T-helper 1 cell treated with Interleukin-12 subunit alpha and Interleukin-12 subunit beta and Interleukin-4 antibody, amounts not matched to agents 30 ng/mL and 1 ng/mL, for 36 hours (primary cell): ENCODE data around the gene MGMT. TPM values are rescaled to one million over a fixed set of nuclear protein-coding genes. Genes with fewer than 3 reads are reported as not detected.

Experiments used
- intact Hi-C: fragments of 100-400 bp; cut with micrococcal nuclease; formaldehyde crosslinking; loops from one replicate; pipeline ENCODE4 v1.15.1; 2024
- total RNA-seq: library from RNA; stranded (reverse); gene quantifications from 2 replicates; pipeline ENCODE4 v1.2.3, GENCODE V29; 2022

MGMT gene
- total RNA-seq, 1 donor from 2014 or later = 14.9 TPM

DNA sequence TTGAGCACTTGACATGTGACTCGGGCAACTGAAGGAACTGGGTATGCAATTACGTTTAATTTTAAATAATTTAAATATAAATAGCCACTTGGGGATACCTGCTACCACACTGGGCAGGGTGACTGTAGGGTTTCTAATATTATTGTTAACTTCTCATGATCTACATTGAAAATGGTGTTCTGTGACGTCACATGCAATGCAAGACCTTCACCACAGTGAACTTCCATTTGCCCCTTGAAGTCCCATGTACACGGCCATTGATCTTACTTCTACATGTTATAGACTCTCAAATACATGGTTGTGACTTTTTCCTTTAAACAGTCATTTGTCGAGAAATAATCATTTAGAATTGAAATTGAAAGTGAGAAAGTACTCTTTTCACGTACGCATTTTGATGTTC, 154.0 kb downstream of the MGMT start:
- intact Hi-C loops = no loop called here

GRCh38 chr10:129621693-129622092, 154.7 kb downstream of the MGMT start:
- intact Hi-C loops = no loop called here

- intact Hi-C loops = no loop called here
Observed at GRCh38 chr10:129622291-129622690, 155.2 kb downstream of the MGMT start.

GRCh38 chr10:129622736-129623135, 155.7 kb downstream of the MGMT start:
- intact Hi-C loops = no loop called here

GRCh38 chr10:129624526-129624925, 157.5 kb downstream of the MGMT start:
- intact Hi-C loops = no loop called here

- intact Hi-C loops = no loop called here
Observed at GRCh38 chr10:129626309-129626708, 159.3 kb downstream of the MGMT start.

DNA sequence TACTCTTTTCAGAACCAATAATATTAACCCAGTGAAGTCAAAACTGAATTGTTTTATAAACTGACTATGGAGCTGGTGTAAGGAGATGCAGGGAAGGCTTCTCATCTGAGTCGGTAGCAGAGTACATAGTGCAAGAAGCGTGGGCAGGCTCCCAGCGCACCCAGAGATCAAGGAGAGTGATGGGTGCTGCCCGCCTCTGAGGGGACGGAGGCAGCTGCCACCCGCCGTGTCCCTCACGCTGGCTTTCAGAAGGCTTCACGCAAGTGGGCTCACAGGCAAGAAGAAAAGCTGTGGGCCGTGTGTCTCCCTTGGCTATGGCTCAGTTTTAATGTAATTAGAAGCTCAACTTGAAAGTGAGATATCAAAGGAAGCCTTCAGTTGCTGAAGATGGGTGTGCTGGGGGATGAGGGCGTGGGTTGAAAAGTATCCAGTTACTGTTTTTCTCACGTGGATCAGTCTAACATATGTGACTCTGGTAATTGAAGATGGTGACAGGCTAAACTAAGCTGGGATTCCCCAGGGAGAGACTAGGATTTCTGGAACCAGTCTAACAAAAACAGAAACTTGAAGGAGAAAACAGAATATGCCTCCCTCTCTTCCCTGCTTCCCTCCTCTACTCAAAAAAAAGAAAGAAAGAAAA, 159.9 kb downstream of the MGMT start:
- intact Hi-C loops = no loop called here

DNA sequence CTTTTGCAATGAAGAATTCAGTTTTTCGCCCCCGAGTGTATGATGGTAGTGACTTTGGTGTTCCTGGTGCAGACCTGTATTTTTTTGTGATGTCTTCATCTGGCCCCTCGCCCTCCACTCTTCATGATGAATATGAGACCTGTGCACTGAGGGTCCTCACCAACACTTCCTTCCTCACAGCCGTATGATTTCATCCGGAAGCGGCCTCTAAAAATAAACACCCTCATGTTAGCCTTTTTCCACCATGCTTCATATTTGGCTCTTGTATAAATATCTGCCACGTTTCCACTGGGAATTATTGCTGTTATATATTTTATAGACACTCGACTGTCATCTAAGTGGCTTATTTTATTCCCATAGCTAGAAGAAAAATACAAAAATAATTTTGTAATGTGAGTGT, 160.4 kb downstream of the MGMT start:
- intact Hi-C loops = no loop called here

DNA sequence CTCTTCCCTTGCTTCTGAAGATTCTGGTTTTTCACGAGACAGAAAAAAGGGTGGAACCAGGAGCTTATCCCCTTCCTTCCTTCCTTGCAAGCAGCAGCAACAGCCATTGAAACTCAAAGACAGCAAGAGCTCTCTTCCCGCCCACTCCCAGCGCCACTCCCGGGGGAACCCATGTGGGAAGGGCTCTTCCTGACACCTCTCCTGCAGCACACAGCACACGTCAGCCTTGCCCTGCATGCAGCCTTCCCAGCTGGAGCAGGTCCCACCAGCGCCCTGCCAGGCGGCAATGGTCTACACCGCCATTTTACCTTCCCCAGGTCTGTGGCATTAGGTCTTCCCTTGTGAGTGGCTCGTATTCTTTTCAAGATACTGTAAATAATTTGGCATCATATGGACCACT, 161.8 kb downstream of the MGMT start:
- intact Hi-C loops = no loop called here

DNA sequence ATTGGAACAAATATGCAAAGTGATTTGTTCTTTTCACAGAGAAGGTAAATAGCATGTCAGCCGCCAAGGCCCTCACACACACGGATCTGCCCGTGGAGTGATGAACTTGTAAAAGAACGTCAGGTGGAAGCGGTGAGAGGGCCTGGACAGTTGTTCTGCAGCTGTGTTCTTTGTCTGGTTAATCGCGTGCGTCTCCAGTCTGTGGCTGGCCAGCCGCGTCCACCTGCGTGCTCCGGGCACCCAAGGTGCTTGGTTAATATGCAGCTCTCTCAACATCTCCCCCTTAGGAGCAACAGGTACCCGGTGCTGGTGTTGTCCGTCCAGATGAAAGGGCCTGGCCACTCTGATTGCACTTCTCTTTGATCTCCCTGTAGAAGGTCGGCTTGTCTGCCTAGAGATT, 162.9 kb downstream of the MGMT start:
- intact Hi-C loops = no loop called here

DNA sequence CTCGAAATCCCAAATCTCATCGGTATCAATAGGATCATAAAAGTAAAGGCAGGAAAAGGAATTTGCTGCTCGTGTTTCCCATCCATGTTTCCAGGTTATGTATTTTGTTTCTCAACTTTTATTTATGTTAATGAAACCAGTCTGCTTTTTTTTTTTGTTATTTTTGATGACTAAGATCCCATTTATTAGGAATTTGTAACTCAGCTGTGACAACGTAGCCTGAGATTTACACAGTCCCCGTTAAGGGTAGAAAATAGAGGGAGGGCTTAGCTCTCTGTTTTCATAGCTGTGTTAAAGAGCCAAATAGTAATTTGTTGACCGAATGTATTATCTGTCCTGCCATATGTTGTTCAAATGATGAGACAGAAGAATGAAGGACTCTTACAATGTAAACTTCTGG, 164.0 kb downstream of the MGMT start:
- intact Hi-C loops = no loop called here

GRCh38 chr10:129631870-129632623, 165.0 kb downstream of the MGMT start:
- intact Hi-C loops = no loop called here

GRCh38 chr10:129637010-129637409, 170.0 kb downstream of the MGMT start:
- intact Hi-C loops = no loop called here

DNA sequence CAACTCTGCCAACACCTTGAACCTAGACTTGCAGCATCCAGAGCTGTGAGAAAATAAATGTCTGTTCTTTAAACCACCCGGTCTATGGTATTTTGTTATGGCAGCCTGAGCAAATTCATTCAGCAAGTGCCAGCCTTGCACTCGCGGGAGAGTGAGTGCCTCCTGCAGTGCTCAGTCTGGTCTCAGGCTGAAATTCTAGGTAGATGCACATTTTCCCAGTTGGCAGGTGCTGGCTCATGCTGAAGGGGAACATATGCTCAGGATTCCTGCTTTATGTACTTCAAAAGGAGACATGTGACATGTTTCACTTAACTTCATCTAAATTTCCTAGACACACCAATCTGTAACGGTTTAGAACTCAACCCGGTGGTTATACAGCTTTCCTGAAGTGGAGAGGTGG, 170.8 kb downstream of the MGMT start:
- intact Hi-C loops = no loop called here

- intact Hi-C loops = no loop called here
Observed at GRCh38 chr10:129641351-129641750, 174.3 kb downstream of the MGMT start.

- intact Hi-C loops = no loop called here
Observed at GRCh38 chr10:129641982-129642381, 174.9 kb downstream of the MGMT start.

DNA sequence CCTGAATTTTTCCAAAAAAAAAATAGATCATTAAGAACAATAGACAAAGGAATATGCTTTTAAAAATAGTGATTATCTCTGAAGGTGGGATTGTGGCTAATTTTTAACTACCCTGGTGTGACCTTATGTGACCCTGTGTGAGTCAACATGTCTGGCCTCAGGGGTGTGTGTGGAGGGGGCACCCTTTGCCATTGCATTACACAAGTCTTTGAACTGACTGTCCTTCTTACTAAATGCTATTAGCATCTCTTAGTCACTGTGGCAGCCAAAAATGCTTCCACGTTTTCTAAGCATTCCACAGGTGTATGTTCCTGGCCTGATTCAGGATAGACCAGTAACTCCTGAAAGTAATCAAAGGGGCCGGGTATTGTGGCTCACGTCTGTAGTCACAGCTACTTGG, 175.4 kb downstream of the MGMT start:
- intact Hi-C loops = no loop called here

- intact Hi-C loops = no loop called here
Observed at GRCh38 chr10:129643266-129643665, 176.2 kb downstream of the MGMT start.

DNA sequence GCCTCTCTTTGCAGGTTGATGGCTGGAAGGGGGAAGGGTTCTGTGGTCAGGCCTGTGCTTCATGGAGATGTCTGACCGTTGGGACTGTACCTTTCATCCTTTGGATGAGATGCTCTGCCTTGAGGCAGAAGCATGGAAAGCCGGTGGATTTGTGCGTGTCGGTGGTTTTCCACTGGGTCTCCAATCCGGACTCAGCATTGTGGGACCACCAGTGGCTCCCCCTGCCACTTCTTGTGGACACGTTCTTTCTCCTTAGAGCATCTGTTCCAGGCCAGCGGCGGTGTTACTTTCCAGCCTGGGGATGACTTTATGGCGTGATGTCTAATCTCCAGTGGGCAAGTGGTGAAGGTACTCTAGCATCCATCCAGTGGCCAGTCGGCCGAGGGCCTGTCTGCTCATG, 178.4 kb downstream of the MGMT start:
- intact Hi-C loops = no loop called here

GRCh38 chr10:129646973-129647372, 179.9 kb downstream of the MGMT start:
- intact Hi-C loops = no loop called here

GRCh38 chr10:129647590-129647989, 180.5 kb downstream of the MGMT start:
- intact Hi-C loops = no loop called here

DNA sequence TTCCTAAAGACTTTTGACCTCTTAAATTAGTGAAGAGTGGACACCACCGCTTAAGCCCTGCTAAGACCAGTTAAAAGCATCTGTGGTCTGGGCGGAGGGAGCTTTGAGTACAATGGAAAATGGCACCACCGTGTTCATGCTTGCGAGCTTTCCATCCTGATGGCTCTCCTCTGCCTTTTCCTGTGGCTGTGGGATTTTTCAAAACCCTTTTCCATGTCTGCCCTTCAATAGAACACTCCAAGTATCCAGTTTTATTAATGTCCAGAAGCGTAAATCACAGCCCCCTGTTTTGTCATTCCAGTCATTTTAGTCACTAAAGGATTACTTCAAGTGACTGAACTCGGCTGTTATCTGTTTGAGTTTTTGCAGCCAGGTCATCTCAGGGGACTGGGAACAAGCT, 181.8 kb downstream of the MGMT start:
- intact Hi-C loops = no loop called here

- intact Hi-C loops = no loop called here
Observed at GRCh38 chr10:129652021-129652420, 185.0 kb downstream of the MGMT start.
